ENCODE data around the gene DOCK4. TPM values are rescaled to one million over a fixed set of nuclear protein-coding genes. Genes with fewer than 3 reads are reported as not detected.

The DOCK4 gene
- total RNA-seq, 3 donors from 2014 or later, result 1.1 to 2.1 (median 2.1) TPM

- ATAC-seq (peak in 1 of 2 donors; percentile 48), DNase-seq (no peak)
- Mint-ChIP-seq H3K4me1 (ENCODE audit: low read depth) (no peaks in the 10 kb centered on the region), H3K9me3 (peaks cover 4% of the 10 kb centered on the region), H3K27me3 (ENCODE audit: low read depth) (peaks cover 31% of the 10 kb centered on the region), H3K4me3 (no peak overlapping the region), H3K36me3 (ENCODE audit: insufficient read depth) (no peaks in the 10 kb centered on the region)
Measured at GRCh38 chr7:112192236-112193154, 13.7 kb downstream of the DOCK4 start.

- peaks cover 22% of the 10 kb centered on the region for H3K27me3 Mint-ChIP-seq (ENCODE audit: low read depth)
Measured at GRCh38 chr7:112190120-112190519, 16.1 kb downstream of the DOCK4 start.

GRCh38 chr7:112189691-112190090 lies 16.5 kb downstream of the DOCK4 start:
- DNase-seq (no peak), ATAC-seq (no peak)
- H3K36me3 Mint-ChIP-seq (ENCODE audit: insufficient read depth), result no peaks in the 10 kb centered on the region
- peaks cover 4% of the 10 kb centered on the region for H3K9me3 Mint-ChIP-seq
- H3K27me3 Mint-ChIP-seq (ENCODE audit: low read depth), result peaks cover 19% of the 10 kb centered on the region
- no peaks in the 10 kb centered on the region for H3K4me1 Mint-ChIP-seq (ENCODE audit: low read depth)
- no peak overlapping the region for H3K4me3 Mint-ChIP-seq

More at GRCh38 chr7:112190120-112190519, 16.1 kb downstream of the DOCK4 start:
- Mint-ChIP-seq H3K4me3 (no peak overlapping the region), H3K36me3 (ENCODE audit: insufficient read depth) (no peaks in the 10 kb centered on the region), H3K4me1 (ENCODE audit: low read depth) (no peaks in the 10 kb centered on the region), H3K9me3 (peaks cover 4% of the 10 kb centered on the region)
- ATAC-seq (no peak), DNase-seq (no peak)

- H3K27me3 Mint-ChIP-seq (ENCODE audit: low read depth), result peaks cover 13% of the 10 kb centered on the region
- no peaks in the 10 kb centered on the region for H3K36me3 Mint-ChIP-seq (ENCODE audit: insufficient read depth)
- DNase-seq (no peak), ATAC-seq (no peak)
- H3K9me3 Mint-ChIP-seq, result no peaks in the 10 kb centered on the region
- no peak overlapping the region for H3K4me3 Mint-ChIP-seq
- H3K4me1 Mint-ChIP-seq (ENCODE audit: low read depth), result no peaks in the 10 kb centered on the region
Measured at GRCh38 chr7:112188257-112188656, 17.9 kb downstream of the DOCK4 start.

- DNase-seq (no peak), ATAC-seq (no peak)
- H3K36me3 Mint-ChIP-seq (ENCODE audit: insufficient read depth), result no peaks in the 10 kb centered on the region
- H3K9me3 Mint-ChIP-seq, result no peaks in the 10 kb centered on the region
- no peak overlapping the region for H3K4me3 Mint-ChIP-seq
- no peaks in the 10 kb centered on the region for H3K4me1 Mint-ChIP-seq (ENCODE audit: low read depth)
- H3K27me3 Mint-ChIP-seq (ENCODE audit: low read depth), result peaks cover 11% of the 10 kb centered on the region
Measured at GRCh38 chr7:112186300-112186699, 19.9 kb downstream of the DOCK4 start.

GRCh38 chr7:112185005-112185834 lies 21.0 kb downstream of the DOCK4 start:
- ATAC-seq, result no peak
- no peak for DNase-seq
- no peaks in the 10 kb centered on the region for H3K4me1 Mint-ChIP-seq (ENCODE audit: low read depth)
- H3K9me3 Mint-ChIP-seq, result no peaks in the 10 kb centered on the region
- no peak overlapping the region for H3K4me3 Mint-ChIP-seq
- H3K36me3 Mint-ChIP-seq (ENCODE audit: insufficient read depth), result no peaks in the 10 kb centered on the region
- peaks cover 11% of the 10 kb centered on the region for H3K27me3 Mint-ChIP-seq (ENCODE audit: low read depth)

- Mint-ChIP-seq H3K4me3 (no peak overlapping the region), H3K4me1 (ENCODE audit: low read depth) (no peaks in the 10 kb centered on the region), H3K36me3 (ENCODE audit: insufficient read depth) (no peaks in the 10 kb centered on the region), H3K9me3 (no peaks in the 10 kb centered on the region), H3K27me3 (ENCODE audit: low read depth) (peaks cover 9% of the 10 kb centered on the region)
- ATAC-seq (no peak), DNase-seq (no peak)
Measured at GRCh38 chr7:112184455-112184854, 21.7 kb downstream of the DOCK4 start.

GRCh38 chr7:112183266-112183665 lies 22.9 kb downstream of the DOCK4 start:
- Mint-ChIP-seq H3K36me3 (ENCODE audit: insufficient read depth) (no peaks in the 10 kb centered on the region), H3K27me3 (ENCODE audit: low read depth) (peaks cover 12% of the 10 kb centered on the region), H3K4me3 (no peak overlapping the region), H3K9me3 (no peaks in the 10 kb centered on the region), H3K4me1 (ENCODE audit: low read depth) (no peaks in the 10 kb centered on the region)
- DNase-seq, result no peak
- no peak for ATAC-seq

- Mint-ChIP-seq H3K27me3 (ENCODE audit: low read depth) (peaks cover 16% of the 10 kb centered on the region), H3K9me3 (no peaks in the 10 kb centered on the region), H3K36me3 (ENCODE audit: insufficient read depth) (no peaks in the 10 kb centered on the region), H3K4me1 (ENCODE audit: low read depth) (no peaks in the 10 kb centered on the region), H3K4me3 (no peak overlapping the region)
- ATAC-seq (no peak), DNase-seq (no peak)
Measured at GRCh38 chr7:112182749-112183148, 23.4 kb downstream of the DOCK4 start.

- Mint-ChIP-seq H3K4me1 (ENCODE audit: low read depth) (no peaks in the 10 kb centered on the region), H3K4me3 (no peak overlapping the region), H3K36me3 (ENCODE audit: insufficient read depth) (no peaks in the 10 kb centered on the region), H3K27me3 (ENCODE audit: low read depth) (peaks cover 25% of the 10 kb centered on the region), H3K9me3 (no peaks in the 10 kb centered on the region)
- DNase-seq (no peak), ATAC-seq (no peak)
Measured at GRCh38 chr7:112180223-112180622, 26.0 kb downstream of the DOCK4 start.

GRCh38 chr7:112176693-112177415 lies 29.3 kb downstream of the DOCK4 start:
- DNase-seq (no peak), ATAC-seq (no peak)
- no peaks in the 10 kb centered on the region for H3K36me3 Mint-ChIP-seq (ENCODE audit: insufficient read depth)
- peaks cover 39% of the 10 kb centered on the region for H3K27me3 Mint-ChIP-seq (ENCODE audit: low read depth)
- H3K4me3 Mint-ChIP-seq, result no peak overlapping the region
- H3K4me1 Mint-ChIP-seq (ENCODE audit: low read depth), result no peaks in the 10 kb centered on the region
- no peaks in the 10 kb centered on the region for H3K9me3 Mint-ChIP-seq

GRCh38 chr7:112176241-112176640 lies 30.0 kb downstream of the DOCK4 start:
- H3K36me3 Mint-ChIP-seq (ENCODE audit: insufficient read depth), result no peaks in the 10 kb centered on the region
- peaks cover 39% of the 10 kb centered on the region for H3K27me3 Mint-ChIP-seq (ENCODE audit: low read depth)
- ATAC-seq (no peak), DNase-seq (no peak)
- H3K9me3 Mint-ChIP-seq, result no peaks in the 10 kb centered on the region
- H3K4me1 Mint-ChIP-seq (ENCODE audit: low read depth), result no peaks in the 10 kb centered on the region
- no peak overlapping the region for H3K4me3 Mint-ChIP-seq

GRCh38 chr7:112174192-112174591 lies 32.0 kb downstream of the DOCK4 start:
- no peaks in the 10 kb centered on the region for H3K9me3 Mint-ChIP-seq
- no peak overlapping the region for H3K4me3 Mint-ChIP-seq
- no peak for ATAC-seq
- no peak for DNase-seq
- peaks cover 32% of the 10 kb centered on the region for H3K27me3 Mint-ChIP-seq (ENCODE audit: low read depth)
- no peaks in the 10 kb centered on the region for H3K4me1 Mint-ChIP-seq (ENCODE audit: low read depth)
- no peaks in the 10 kb centered on the region for H3K36me3 Mint-ChIP-seq (ENCODE audit: insufficient read depth)

GRCh38 chr7:112173568-112173905 lies 32.7 kb downstream of the DOCK4 start:
- H3K9me3 Mint-ChIP-seq, result no peaks in the 10 kb centered on the region

More at GRCh38 chr7:112173568-112173905, 32.7 kb downstream of the DOCK4 start:
- H3K4me3 Mint-ChIP-seq, result no peak overlapping the region
- peaks cover 33% of the 10 kb centered on the region for H3K27me3 Mint-ChIP-seq (ENCODE audit: low read depth)
- H3K4me1 Mint-ChIP-seq (ENCODE audit: low read depth), result no peaks in the 10 kb centered on the region
- H3K36me3 Mint-ChIP-seq (ENCODE audit: insufficient read depth), result no peaks in the 10 kb centered on the region
- DNase-seq (no peak), ATAC-seq (no peak)
